NCI-H748 treated with DMSO at 0.1 percent for 48 hours (cell line): ENCODE measurements around the gene JAKMIP1.
"Not testable (repeated sequence)": the region's sequence is repeated elsewhere in the genome, so short reads cannot be mapped to it uniquely, and the experiment has no call there.

Experiments
- DNase-seq: peaks from one replicate; lab custom pipeline; 2025; lab: John Stamatoyannopoulos, UW

Gene JAKMIP1

GRCh38 chr4:6143603-6144181, 56.7 kb downstream of the JAKMIP1 start:
- no peak for DNase-seq

- no peak for DNase-seq
These were observed 57.3 kb downstream of the JAKMIP1 start for GRCh38 chr4:6142935-6143602.

- DNase-seq: no peak
These were observed 57.8 kb downstream of the JAKMIP1 start for GRCh38 chr4:6142511-6142910.

GRCh38 chr4:6141554-6141953, 58.8 kb downstream of the JAKMIP1 start:
- DNase-seq: no peak

GRCh38 chr4:6141021-6141420, 59.3 kb downstream of the JAKMIP1 start:
- not testable (repeated sequence) for DNase-seq

- DNase-seq: no peak
These were observed 62.6 kb downstream of the JAKMIP1 start for GRCh38 chr4:6137747-6138135.

- DNase-seq: no peak
These were observed 63.2 kb downstream of the JAKMIP1 start for GRCh38 chr4:6137027-6137746.

- DNase-seq: no peak
These were observed 65.6 kb downstream of the JAKMIP1 start for GRCh38 chr4:6134612-6135220.

- no peak for DNase-seq
These were observed 67.6 kb downstream of the JAKMIP1 start for GRCh38 chr4:6132716-6133115.

GRCh38 chr4:6128221-6128850, 72.0 kb downstream of the JAKMIP1 start:
- DNase-seq: peak; percentile 85

- DNase-seq: no peak
These were observed 73.2 kb downstream of the JAKMIP1 start for GRCh38 chr4:6126971-6127745.

- DNase-seq: no peak
These were observed 75.2 kb downstream of the JAKMIP1 start for GRCh38 chr4:6125103-6125651.

- no peak for DNase-seq
These were observed 75.8 kb downstream of the JAKMIP1 start for GRCh38 chr4:6124386-6125102.

- no peak for DNase-seq
These were observed 76.4 kb downstream of the JAKMIP1 start for GRCh38 chr4:6123976-6124375.

- DNase-seq: no peak
These were observed 76.8 kb downstream of the JAKMIP1 start for GRCh38 chr4:6123541-6123940.

- DNase-seq: no peak
These were observed 77.2 kb downstream of the JAKMIP1 start for GRCh38 chr4:6123116-6123515.

- no peak for DNase-seq
These were observed 77.9 kb downstream of the JAKMIP1 start for GRCh38 chr4:6122496-6122895.

- no peak for DNase-seq
These were observed 78.4 kb downstream of the JAKMIP1 start for GRCh38 chr4:6121941-6122340.

- DNase-seq: no peak
These were observed 79.0 kb downstream of the JAKMIP1 start for GRCh38 chr4:6121276-6121850.

- DNase-seq: no peak
These were observed 80.0 kb downstream of the JAKMIP1 start for GRCh38 chr4:6120361-6120760.
